Peyer's patch (tissue), 4 donors: ENCODE measurements around the gene PTCRA.

ENCODE experiments used
- POLR2A ChIP-seq, 2 donors: fragments of 450-650 bp; IDR thresholded peaks; one replicate each; pipeline ENCODE4 v1.5.1; 2017; ENCODE audit warnings: antibody characterized with exemption in 2 of 2, mild to moderate bottlenecking in 2 of 2, moderate library complexity in 2 of 2
- TF ChIP-seq, protein P1 (sequence below), 6 experiments: fragments of 450-650 bp in 4 of 6; fragments of 200-600 bp in 2 of 6; sonication (generic) in 1 of 6; IDR thresholded peaks; one replicate each; pipeline ENCODE4 v1.5.1; 2017 to 2019; ENCODE audit warnings: antibody characterized with exemption in 6 of 6, mild to moderate bottlenecking in 3 of 6, moderate library complexity in 1 of 6

- no peak for TF ChIP-seq POLR2A (IDR thresholded peaks at IDR 0.05)
- TF ChIP-seq, protein P1, sequence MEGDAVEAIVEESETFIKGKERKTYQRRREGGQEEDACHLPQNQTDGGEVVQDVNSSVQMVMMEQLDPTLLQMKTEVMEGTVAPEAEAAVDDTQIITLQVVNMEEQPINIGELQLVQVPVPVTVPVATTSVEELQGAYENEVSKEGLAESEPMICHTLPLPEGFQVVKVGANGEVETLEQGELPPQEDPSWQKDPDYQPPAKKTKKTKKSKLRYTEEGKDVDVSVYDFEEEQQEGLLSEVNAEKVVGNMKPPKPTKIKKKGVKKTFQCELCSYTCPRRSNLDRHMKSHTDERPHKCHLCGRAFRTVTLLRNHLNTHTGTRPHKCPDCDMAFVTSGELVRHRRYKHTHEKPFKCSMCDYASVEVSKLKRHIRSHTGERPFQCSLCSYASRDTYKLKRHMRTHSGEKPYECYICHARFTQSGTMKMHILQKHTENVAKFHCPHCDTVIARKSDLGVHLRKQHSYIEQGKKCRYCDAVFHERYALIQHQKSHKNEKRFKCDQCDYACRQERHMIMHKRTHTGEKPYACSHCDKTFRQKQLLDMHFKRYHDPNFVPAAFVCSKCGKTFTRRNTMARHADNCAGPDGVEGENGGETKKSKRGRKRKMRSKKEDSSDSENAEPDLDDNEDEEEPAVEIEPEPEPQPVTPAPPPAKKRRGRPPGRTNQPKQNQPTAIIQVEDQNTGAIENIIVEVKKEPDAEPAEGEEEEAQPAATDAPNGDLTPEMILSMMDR (IDR thresholded peaks at IDR 0.05) = no peak
Observed at GRCh38 chr6:42873313-42873712, 42.5 kb upstream of the PTCRA start.
